Inferior parietal cortex (tissue), 1 donor: ENCODE measurements around the gene CFAP99.
"Not testable (repeated sequence)": the region's sequence is repeated elsewhere in the genome, so short reads cannot be mapped to it uniquely, and the experiment has no call there.

Experiments used
- DNase-seq: peaks from one replicate; pipeline ENCODE4 v3.0.0-alpha.2; 2016; ENCODE audit errors: extremely low spot score

CFAP99 gene

DNA sequence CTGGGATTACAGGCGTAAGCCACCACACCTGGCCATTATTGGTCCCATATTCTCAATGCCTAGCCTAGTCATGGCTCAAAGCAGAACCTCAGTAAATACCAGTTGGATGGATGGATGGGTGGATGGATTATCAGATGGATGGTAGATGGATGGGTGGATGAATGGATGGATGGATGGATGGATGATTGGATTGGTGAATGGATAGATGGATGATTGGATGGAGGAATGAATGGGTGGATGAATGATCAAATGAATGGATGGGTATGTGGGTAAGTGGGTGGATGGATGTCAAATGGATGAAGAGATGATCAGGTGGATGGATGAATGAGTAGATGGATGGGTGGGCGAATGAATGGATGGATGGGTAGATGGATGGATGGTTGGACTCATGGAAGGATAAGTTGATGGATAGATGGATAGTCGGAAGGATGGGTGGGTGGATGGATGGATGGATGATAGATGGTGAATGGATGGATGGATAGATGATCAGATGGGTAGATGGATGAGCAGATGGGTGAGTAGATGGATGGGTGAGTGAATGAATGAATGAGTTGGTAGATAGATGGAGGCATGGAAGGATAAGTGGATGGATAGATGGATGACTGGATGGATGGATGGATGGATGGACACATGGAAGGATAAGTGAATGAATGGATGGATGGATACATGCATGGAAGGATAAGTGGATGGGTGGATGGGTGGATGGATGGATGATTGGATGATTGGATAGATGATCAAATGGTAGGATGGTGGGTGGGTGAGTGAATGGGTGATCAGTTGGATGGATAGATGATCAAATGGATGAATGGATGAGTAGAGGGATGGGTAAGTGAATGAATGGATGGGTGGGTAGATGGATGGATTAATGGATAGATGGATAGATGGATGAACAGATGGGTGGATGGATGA lies 28.2 kb downstream of the CFAP99 start:
- DNase-seq, result no peak

- DNase-seq, result no peak
Measured at GRCh38 chr4:2448589-2448988, 29.8 kb downstream of the CFAP99 start.

DNA sequence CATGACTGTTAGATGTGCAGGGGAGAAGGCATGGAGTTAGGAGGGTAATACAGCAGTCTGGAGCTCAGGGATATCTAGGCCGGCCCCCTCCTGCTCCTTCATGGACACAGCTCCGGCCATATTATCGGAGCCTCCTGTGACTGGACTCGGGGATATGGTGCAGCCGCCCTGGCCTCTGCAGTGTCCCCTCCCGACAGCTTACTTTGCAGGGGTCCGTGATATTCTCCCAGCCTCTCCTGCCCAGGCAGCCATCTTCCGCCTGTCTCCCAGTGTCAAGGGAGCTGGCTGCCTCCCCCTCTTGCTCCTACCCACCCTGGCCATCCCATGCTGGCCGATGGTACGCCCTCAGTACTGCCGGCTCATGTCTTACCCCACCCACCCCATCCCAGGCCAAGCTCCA lies 30.3 kb downstream of the CFAP99 start:
- DNase-seq, result no peak

- no peak for DNase-seq
Measured at GRCh38 chr4:2449511-2450392, 31.0 kb downstream of the CFAP99 start.

DNA sequence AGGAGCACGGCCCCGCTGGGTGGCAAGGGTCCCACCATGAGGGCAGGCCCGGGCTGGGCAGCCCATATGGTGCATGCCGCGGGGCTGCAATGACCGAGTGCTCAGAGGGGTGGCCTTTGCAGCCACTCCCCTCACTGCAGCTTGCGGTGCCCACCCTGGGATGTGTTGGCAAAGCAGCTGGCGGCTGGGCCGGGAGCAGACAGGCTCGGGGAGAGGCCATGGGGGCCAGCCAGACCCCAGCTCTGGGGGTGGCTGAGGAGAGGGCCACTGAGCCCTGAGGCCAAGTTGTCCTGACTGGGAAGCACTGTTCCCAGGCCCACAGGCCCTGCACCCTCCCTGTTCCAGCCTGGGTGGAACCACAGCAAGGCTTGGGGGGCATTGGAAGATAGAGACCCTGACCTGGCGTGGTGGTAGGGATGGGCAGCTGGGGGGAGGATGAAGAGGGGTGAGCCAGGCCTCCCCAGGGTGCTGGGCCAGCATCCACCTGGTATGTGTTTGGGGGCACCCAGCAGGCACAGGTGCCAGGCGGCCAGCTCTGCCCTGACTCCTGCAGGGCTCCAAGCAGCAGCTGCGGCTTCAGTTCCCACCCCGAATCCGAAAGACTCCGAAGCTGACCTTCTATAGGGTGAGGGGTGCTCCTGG lies 31.8 kb downstream of the CFAP99 start:
- DNase-seq, result no peak

- no peak for DNase-seq
Measured at GRCh38 chr4:2451036-2451520, 32.3 kb downstream of the CFAP99 start.

DNA sequence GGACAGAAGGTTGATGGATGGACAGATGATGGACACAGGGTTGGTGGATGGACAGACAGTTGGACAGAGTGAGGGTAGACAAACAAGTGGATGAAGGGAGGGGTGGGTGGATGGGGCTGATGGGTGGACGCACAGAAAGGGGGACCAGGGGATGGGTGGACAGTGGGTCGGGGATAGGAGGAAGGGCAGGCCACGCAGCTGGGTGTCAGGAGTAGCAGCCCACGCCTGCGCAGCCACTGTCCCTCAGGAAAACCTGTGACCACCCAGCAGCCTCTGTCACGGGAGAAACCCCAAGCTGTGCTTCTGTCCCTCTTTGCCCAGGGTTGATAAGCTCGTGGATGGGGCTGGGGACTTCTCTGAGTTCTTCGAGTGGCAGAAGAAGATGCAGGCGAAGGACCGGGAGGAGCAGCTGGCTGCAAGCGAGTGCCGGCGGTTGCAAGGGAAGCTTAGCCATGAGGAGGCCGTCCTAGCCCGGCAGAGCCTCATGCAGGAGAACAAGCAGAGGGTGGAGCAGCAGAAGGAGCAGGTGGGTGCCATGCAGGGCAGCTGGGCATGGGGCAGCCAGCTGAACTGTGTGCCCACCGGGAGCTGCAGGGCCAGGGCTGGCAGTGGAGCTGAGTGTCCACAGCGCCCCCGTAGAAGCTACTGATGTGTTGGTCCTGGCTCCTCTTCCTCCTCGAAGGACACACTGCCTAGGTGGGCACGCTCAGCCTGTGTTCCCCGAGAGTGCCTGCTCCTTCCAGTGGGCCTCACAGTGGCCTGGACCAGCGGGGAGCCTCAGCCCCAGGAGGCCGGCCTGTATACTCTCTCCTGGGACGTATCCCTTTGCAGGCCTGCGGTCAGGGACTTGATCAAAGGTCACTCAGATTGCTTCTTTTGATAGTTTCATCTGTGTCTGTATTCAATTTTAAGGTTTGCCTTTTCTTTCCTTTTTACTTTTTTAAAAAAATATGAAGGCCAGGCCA lies 33.3 kb downstream of the CFAP99 start:
- no peak for DNase-seq

- DNase-seq, result no peak
Measured at GRCh38 chr4:2457481-2458295, 38.9 kb downstream of the CFAP99 start.

DNA sequence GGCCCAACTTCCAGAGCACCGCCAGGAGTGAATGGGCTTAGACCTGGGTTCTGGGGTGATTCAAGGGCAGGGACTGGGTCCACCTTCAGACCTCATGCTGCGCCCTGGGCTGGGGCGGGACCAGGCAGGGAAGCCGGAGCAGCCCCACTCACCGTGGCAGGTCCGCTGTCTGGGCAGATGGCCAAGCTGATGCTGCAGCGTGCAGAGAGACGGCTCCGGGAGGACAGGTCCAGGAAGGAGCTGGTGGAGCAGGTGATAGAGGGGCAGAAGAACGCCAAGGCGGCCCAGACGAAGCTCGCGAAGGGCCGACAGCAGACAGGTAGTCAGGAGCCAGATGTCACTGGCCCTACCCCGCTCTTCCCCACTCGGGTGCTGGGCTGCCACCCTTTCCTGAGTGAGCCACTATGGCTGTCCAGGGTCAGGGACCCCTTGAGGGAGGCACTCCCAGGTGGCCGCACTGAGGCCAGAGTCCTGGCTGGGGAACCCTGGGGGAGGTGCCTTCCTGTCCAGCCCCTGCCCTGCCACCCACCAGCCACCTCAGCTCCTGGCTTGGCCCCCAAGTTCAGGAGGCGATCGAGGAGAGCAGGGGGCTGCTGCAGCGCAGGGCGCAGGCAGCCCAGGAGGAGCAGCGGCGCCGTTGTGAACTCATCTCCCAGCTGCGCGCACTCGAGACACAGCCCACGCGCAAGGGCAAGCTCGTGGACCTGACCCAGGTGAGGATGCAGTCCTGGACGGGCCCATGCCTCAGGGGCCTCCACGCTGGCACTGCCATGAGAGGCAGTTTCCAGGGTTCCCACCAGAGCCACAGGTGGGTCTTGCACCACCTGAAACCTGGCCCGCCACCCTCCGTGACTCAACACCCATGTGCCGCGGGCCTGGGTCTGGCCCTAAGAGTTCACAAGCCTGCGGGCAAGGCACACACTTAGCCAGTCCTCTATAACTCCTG lies 40.1 kb downstream of the CFAP99 start:
- DNase-seq, result no peak

GRCh38 chr4:2459589-2460349 lies 41.0 kb downstream of the CFAP99 start:
- DNase-seq, result no peak

DNA sequence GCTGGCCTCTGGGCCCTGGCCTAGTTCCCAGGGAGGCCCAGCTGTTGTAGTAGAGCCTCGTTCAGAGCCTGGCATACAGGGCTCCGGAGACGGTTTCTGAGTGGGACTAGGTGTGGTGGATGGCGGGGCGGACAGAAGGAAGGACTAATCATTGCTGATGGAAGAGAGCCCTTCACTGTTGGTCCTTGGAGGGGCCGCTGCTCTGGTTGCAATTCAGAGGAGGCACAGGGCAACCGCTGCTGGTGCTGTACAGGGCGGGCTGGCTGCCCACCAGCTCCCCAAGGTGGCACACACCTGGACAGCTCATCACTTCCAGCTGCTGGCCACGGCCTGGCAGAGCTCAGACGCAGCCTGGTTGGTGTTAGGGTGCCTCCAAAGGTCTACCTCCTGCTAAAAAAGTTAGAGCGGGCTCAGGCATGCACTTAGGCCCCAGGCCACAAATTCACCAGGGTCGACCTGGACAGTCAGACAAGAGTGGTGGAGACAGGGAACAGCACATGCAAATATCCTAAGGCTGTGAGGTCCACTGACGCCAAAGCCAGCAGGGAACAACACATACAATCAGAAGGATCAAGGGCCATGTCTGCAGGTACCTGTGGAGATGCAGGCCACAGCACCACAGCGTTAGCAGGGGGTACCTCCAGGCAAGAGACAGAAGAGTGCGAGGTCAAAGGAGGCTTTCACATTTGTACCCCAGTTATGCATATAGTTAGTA lies 42.6 kb downstream of the CFAP99 start:
- DNase-seq, result no peak

DNA sequence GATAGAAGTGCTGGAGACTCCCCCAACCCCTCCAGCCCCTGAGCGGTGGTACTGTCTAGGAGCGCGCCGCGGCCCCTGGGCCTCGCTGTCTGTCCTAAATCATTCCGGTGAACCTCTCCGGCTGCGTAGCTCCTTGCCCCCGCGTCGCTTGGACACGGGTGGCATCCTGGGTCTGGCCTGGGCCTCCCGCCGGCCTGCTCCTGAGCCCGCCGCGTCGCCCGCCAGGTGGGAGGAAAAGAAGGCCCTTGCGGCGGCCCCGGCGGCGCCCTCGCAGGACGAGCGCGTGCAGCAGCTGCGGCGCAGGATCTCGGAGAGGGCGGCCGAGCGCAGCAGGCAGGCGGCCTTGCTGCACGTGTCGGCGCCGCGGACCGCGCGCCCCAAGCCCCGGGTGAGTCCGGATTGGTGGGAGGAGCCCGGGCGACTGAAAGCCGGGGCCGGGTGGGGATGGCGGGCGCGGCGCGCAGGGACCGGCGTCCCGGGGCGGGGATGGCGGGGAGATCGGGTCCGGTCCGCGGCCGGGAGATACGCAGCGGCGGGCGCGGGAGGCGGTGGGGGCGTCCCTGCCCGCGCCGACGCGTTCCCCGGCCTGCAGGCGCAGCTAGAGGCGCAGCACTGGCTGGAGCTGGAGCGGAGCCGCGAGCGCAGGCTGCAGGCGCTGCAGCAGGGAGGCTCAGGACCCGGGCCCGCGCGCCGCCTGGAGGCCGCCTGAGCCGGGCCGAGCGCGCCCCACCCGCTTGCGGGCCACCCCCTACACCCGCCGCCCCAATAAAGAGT lies 43.6 kb downstream of the CFAP99 start:
- peak; percentile 51 for DNase-seq

GRCh38 chr4:2462992-2463762 lies 44.4 kb downstream of the CFAP99 start:
- no peak for DNase-seq

DNA sequence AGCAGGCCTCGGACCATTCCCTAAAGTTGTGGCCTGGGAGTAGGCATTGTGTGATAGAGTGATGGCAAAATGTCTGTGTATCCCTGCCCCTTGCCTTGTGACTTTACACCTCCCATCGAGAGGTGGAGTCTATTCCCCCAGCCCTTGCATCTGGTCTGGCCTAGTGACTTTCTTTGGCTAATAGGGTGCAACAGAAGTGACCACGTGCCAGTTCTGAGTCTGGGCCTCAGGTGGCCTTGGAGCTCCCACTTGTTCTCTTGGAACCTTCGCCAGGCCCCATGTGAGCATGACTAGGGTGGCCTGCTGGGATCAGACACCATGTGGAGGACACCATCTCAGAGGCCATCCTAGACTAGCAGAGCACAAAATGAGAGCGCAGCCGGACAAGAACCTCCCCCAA lies 46.3 kb downstream of the CFAP99 start:
- DNase-seq, result no peak

DNA sequence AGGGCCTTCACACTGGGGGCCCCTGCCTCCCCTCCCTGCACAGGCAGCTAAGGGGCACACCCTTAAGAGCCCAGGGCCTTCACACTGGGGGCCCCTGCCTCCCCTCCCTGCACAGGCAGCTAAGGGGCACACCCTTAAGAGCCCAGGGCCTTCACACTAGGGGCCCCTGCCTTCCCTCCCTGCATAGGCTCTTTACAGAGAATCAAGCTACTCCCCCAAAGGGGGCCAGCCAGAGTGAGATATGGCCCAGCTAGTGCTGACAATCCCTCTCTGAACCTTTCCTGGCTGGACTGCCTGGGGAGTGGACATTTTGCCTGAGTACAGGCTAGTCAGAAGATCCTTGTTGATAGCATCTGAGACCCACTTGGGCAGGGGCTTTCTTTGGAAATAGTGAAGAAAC lies 46.8 kb downstream of the CFAP99 start:
- not testable (repeated sequence) for DNase-seq
